ENCODE results near the gene SLC29A2. TPM values are rescaled to one million over a fixed set of nuclear protein-coding genes. Genes with fewer than 3 reads are reported as not detected.

Gene SLC29A2
- total RNA-seq, 1 experiment from 2014 or later, result 39.7 TPM

DNA sequence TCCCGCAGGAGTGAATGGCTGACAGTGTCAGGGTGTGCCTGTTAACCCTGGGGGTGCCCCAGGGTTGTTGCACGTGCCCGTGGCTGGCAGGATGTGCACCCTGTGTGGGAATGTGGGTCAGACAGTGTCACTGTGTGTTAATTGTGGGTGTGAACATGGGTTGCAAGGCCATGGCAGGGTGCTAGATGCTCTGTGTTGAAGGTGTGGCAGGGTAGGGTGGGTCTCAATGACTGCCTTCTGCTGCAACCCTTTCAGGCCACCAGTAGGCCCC, 43.6 kb downstream of the SLC29A2 start:
- Histone ChIP-seq H3K4me1 (ENCODE audit: control insufficient read depth in 1 of 2, insufficient read depth in 2 of 2, low read length in 2 of 2) (peaks cover 17 to 57% of the 10 kb centered on the region in 2 experiments), H3K9me3 (ENCODE audit: control insufficient read depth in 1 of 2, insufficient read depth in 1 of 2, low read depth in 1 of 2, low read length in 2 of 2) (no peaks in the 10 kb centered on the region), H3K4me3 (replicated peaks in 1 of 2; ENCODE audit: low read depth in 1 of 2, low read length in 2 of 2) (no peak overlapping the region), H4K20me1 (ENCODE audit: insufficient read depth) (no peaks in the 10 kb centered on the region), H3K36me3 (ENCODE audit: control insufficient read depth in 1 of 2, insufficient read depth in 2 of 2, low read length in 2 of 2) (peaks cover 0 to 11% of the 10 kb centered on the region in 2 experiments; a peak in 1 of 4 replicates), H3K27me3 (ENCODE audit: insufficient read depth, low read length) (no peaks in the 10 kb centered on the region), H3K27ac (ENCODE audit: low read depth, low read length) (peak overlapping the region; percentile 41; the same call in 1 of the 2 replicates), H3K9me2 (ENCODE audit: insufficient read depth) (no peaks in the 10 kb centered on the region), H3K9ac (ENCODE audit: low read length) (peak overlapping the region; percentile 56), H2AFZ (ENCODE audit: low read depth, low read length, poor library complexity, severe bottlenecking) (no peak overlapping the region), H3K79me2 (ENCODE audit: insufficient read depth, low read length) (no peaks in the 10 kb centered on the region), H3K4me2 (ENCODE audit: low read length) (peak overlapping the region; percentile 73)
- no TSS peak for BruUV-seq (replicated peaks)
- intact Hi-C loops (cut with micrococcal nuclease), result loop anchor here (1.0 kb wide), 1 partner anchor 16 kb away; no protein-coding TSS in a partner anchor
- ChIA-PET POLR2A (no interaction called here), CTCF (no interaction called here), RAD21 (ENCODE audit: low non-redundant PET in 1 of 2, low total read pairs in 2 of 2, uncharacterized antibody in 2 of 2, unreplicated experiment in 2 of 2) (no interaction called here)
- no peak for TF ChIP-seq POLR2AphosphoS5 (IDR thresholded peaks at IDR 0.05; ENCODE audit: low read depth, low read length)
- ATAC-seq (peak; percentile 47), DNase-seq (ENCODE audit: low read depth, low spot score) (no peak)

DNA sequence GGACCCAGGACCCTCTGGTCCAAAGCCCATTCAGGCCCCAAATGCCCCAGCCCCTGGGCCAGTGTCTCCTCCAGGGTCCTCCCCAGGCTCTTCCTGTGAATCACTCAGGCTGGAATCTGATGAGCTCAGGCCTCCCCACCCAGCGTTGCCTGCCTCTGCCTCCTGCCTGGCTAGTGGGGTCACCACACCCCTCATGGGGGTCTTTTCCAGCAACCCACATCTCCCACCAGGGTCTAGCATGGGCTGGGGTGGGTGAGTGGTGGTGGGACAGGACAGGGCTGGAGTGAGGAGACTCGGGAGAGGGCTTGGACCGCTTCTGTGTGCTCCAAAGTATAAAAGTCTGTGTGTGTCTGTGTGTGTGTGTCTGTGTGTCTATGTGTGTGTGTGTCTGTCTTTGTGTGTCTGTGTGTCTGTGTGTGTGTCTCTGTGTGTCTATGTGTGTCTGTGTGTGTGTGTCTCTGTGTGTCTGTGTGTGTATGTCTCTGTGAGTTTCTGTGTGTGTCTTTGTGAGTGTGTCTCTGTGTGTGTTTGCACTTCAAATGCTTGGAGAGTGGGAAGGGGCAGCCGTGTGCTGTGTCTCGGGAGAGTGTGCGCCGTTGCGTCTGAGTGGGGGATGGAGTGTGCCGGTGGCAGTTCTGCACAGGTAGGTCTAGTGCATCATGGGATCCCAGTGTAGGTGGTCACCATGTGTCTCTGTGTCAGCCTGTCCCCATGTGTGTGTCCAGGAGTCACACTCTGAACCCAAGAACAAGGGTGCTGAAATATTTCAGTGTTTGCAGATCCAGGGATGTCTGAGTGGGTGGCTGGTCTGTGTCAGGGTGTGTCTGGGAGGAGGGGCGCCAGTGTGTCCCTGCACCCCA, 44.2 kb downstream of the SLC29A2 start:
- H3K9me3 ChIP-seq (ENCODE audit: control insufficient read depth in 1 of 2, insufficient read depth in 1 of 2, low read depth in 1 of 2, low read length in 2 of 2), result no peaks in the 10 kb centered on the region
- no peak for TF ChIP-seq RAD21 (IDR thresholded peaks at IDR 0.05; ENCODE audit: low read depth)
- no peak for TF ChIP-seq EGR1 (IDR thresholded peaks at IDR 0.05; ENCODE audit: low read depth)
- TF ChIP-seq POLR2AphosphoS5 (IDR thresholded peaks at IDR 0.05; ENCODE audit: low read depth, low read length), result no peak
- TF ChIP-seq FOSL1 (IDR thresholded peaks at IDR 0.05; ENCODE audit: low read depth), result no peak
- TF ChIP-seq, protein P1, sequence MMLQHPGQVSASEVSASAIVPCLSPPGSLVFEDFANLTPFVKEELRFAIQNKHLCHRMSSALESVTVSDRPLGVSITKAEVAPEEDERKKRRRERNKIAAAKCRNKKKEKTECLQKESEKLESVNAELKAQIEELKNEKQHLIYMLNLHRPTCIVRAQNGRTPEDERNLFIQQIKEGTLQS (IDR thresholded peaks at IDR 0.05), result no peak
- TF ChIP-seq SP1 (IDR thresholded peaks at IDR 0.05; ENCODE audit: low read depth), result no peak
- no peak for TF ChIP-seq YY1 (IDR thresholded peaks at IDR 0.05; ENCODE audit: extremely low read depth, insufficient replicate concordance, low read depth, low read length)
- no peak for TF ChIP-seq EZH2phosphoT487 (IDR thresholded peaks at IDR 0.05; ENCODE audit: borderline replicate concordance)
- no TSS peak for BruUV-seq (replicated peaks)
- DNase-seq (ENCODE audit: low read depth, low spot score), result no peak
- H3K4me1 ChIP-seq (ENCODE audit: control insufficient read depth in 1 of 2, insufficient read depth in 2 of 2, low read length in 2 of 2), result peaks cover 17 to 57% of the 10 kb centered on the region in 2 experiments
- RAD21 ChIA-PET (ENCODE audit: low non-redundant PET in 1 of 2, low total read pairs in 2 of 2, uncharacterized antibody in 2 of 2, unreplicated experiment in 2 of 2), result interaction anchor here in 1 of 2 experiments (0.8 kb wide), 1 partner anchor 15 kb away, joined by 5 read pairs; no protein-coding TSS in a partner anchor
- no peaks in the 10 kb centered on the region for H4K20me1 ChIP-seq (ENCODE audit: insufficient read depth)
- peak overlapping the region; percentile 41; the same call in 1 of the 2 replicates for H3K27ac ChIP-seq (ENCODE audit: low read depth, low read length)
- peak overlapping the region; percentile 56 for H3K9ac ChIP-seq (ENCODE audit: low read length)
- CTCF ChIA-PET, result interaction anchor here (1.0 kb wide), 1 partner anchor 15 kb away, joined by 18 read pairs; no protein-coding TSS in a partner anchor
- H3K4me3 ChIP-seq (replicated peaks in 1 of 2; ENCODE audit: low read depth in 1 of 2, low read length in 2 of 2), result no peak overlapping the region; a peak in 1 of 4 replicates
- no peak overlapping the region for H2AFZ ChIP-seq (ENCODE audit: low read depth, low read length, poor library complexity, severe bottlenecking)
- no peaks in the 10 kb centered on the region for H3K9me2 ChIP-seq (ENCODE audit: insufficient read depth)
- H3K27me3 ChIP-seq (ENCODE audit: insufficient read depth, low read length), result no peaks in the 10 kb centered on the region
- no peaks in the 10 kb centered on the region for H3K79me2 ChIP-seq (ENCODE audit: insufficient read depth, low read length)
- H3K4me2 ChIP-seq (ENCODE audit: low read length), result peak overlapping the region; percentile 73
- ATAC-seq, result peak; percentile 10
- peaks cover 0 to 5% of the 10 kb centered on the region in 2 experiments; a peak in 1 of 4 replicates for H3K36me3 ChIP-seq (ENCODE audit: control insufficient read depth in 1 of 2, insufficient read depth in 2 of 2, low read length in 2 of 2)
- intact Hi-C loops (cut with micrococcal nuclease), result loop anchor here (1.0 kb wide), 1 partner anchor 15 kb away; no protein-coding TSS in a partner anchor
- POLR2A ChIA-PET, result interaction anchor here (1.4 kb wide), 1 partner anchor 15 kb away, joined by 4 read pairs; no protein-coding TSS in a partner anchor

Data from HCT116 (cell line).